Motor neuron (in vitro differentiated cells): Measurements from ENCODE around the gene GNAS-AS1. TPM values are rescaled to one million over a fixed set of nuclear protein-coding genes. Genes with fewer than 3 reads are reported as not detected.
A peak's percentile ranks its signal among the peaks of the same experiment; 100 is the strongest.

Experiments used
- ATAC-seq, 8 experiments: fragments of 200-7000 bp; cut with Tn5 transposase; replicated peaks in 6 of 8; 2 replicates each; pipeline ENCODE4 v1.8.0; 2021; ENCODE audit warnings: mild to moderate bottlenecking in 8 of 8, moderate library complexity in 8 of 8
- H3K27ac ChIP-seq, 2 donors: fragments of 250-450 bp; sonication (Bioruptor Pico); 2 replicates each; pipeline ENCODE4 v1.9.0; 2021; ENCODE audit warnings: antibody characterized with exemption in 2 of 2, mild to moderate bottlenecking in 2 of 2, moderate library complexity in 1 of 2
- H3K4me1 ChIP-seq, 2 donors: fragments of 250-450 bp; sonication (Bioruptor Pico); replicated peaks in 1 of 2; 2 replicates each; pipeline ENCODE4 v1.6.1; 2021; ENCODE audit warnings: antibody characterized with exemption in 2 of 2, mild to moderate bottlenecking in 2 of 2, moderate library complexity in 1 of 2
- H3K4me3 ChIP-seq, 5 donors: fragments of 250-450 bp; sonication (Bioruptor Pico); 2 replicates each; pipeline ENCODE4 v1.9.0; 2021; ENCODE audit warnings: antibody characterized with exemption in 5 of 5, mild to moderate bottlenecking in 5 of 5, moderate library complexity in 4 of 5
- WGBS, 10 experiments: fragments of 450-650 bp; shearing (Covaris generic); methylation state at CpG; one replicate each; pipeline ENCODE4 v1.0.0; 2022; 5-methylcytosine and 5-hydroxymethylcytosine counted together
- in situ Hi-C, 9 experiments: fragments of 400-800 bp; cut with MboI; loops; one replicate each; pipeline ENCODE4 v1.15.0; 2021; ENCODE audit warnings: low sequenced_read_pairs in 9 of 9, low pct_unique_long_range_greater_than_20kb in 2 of 9; ENCODE audit not compliant: unreplicated experiment in 9 of 9
- total RNA-seq, 8 experiments: library from RNA; unstranded; fragments of 300-600 nt; gene quantifications; 2 replicates each; pipeline versions ENCODE4 v1.2.3 to v1.2.4, GENCODE V29; 2022

The GNAS-AS1 gene
- total RNA-seq, 8 experiments from 2014 or later = 0.50 to 5.0 (median 2.3) TPM

- no peak overlapping the region for H3K4me3 ChIP-seq
- in situ Hi-C loops = loop anchor here (25.0 kb wide), 6 partner anchors 209 to 634 kb away; partner anchors contain the start of genes ANKRD60 (in 2 of the 9) and STX16 (in 1 of the 9)
- no peak overlapping the region for H3K27ac ChIP-seq
- ATAC-seq = no peak
- 58 to 100% (median 86%) methylated on average over 1 to 5 of the region's 8 CpGs for WGBS, 10 experiments
- peaks cover 16 to 22% of the 10 kb centered on the region in 2 donors for H3K4me1 ChIP-seq
Measured at GRCh38 chr20:58871533-58872102, 20.9 kb upstream of the GNAS-AS1 start.

- no peak overlapping the region for H3K27ac ChIP-seq
- in situ Hi-C loops = loop anchor here (25.0 kb wide), 6 partner anchors 208 to 633 kb away; partner anchors contain the start of genes ANKRD60 (in 2 of the 9) and STX16 (in 1 of the 9)
- H3K4me1 ChIP-seq = peaks cover 11 to 21% of the 10 kb centered on the region in 2 donors
- no peak overlapping the region for H3K4me3 ChIP-seq
- peak; percentile 83 to 92 (median 86) for ATAC-seq
- 0 to 83% (median 55%) methylated on average over 1 to 4 of the region's 7 CpGs for WGBS, 10 experiments
Measured at GRCh38 chr20:58870293-58871014, 19.8 kb upstream of the GNAS-AS1 start.

- H3K4me3 ChIP-seq = no peak overlapping the region
- in situ Hi-C loops = loop anchor here (10.0 to 25.0 kb wide), 7 partner anchors 207 to 632 kb away; partner anchors contain the start of genes ANKRD60 (in 2 of the 9) and STX16 (in 1 of the 9)
- 39 to 100% (median 81%) methylated on average over 1 to 7 of the region's 7 CpGs; no CpG with 5 or more reads in 1 of the 10 experiments for WGBS, 10 experiments
- ATAC-seq = no peak
- H3K27ac ChIP-seq = no peak overlapping the region
- peaks cover 9 to 16% of the 10 kb centered on the region in 2 donors for H3K4me1 ChIP-seq
Measured at GRCh38 chr20:58869662-58870227, 19.0 kb upstream of the GNAS-AS1 start.

- 12 to 60% (median 37%) methylated on average over 2 to 12 of the region's 14 CpGs; no CpG with 5 or more reads in 2 of the 10 experiments for WGBS, 10 experiments
- in situ Hi-C loops = loop anchor here (10.0 to 25.0 kb wide), 7 partner anchors 206 to 631 kb away; partner anchors contain the start of genes ANKRD60 (in 2 of the 9) and STX16 (in 1 of the 9)
- peak in 3 of 8 experiments; percentile 17 to 35 (median 33) for ATAC-seq
Measured at GRCh38 chr20:58868795-58869194, 18.1 kb upstream of the GNAS-AS1 start.

GRCh38 chr20:58867211-58867610 lies 16.5 kb upstream of the GNAS-AS1 start:
- Histone ChIP-seq H3K4me3 (no peak overlapping the region), H3K27ac (no peak overlapping the region), H3K4me1 (peaks cover 9 to 22% of the 10 kb centered on the region in 2 donors)
- ATAC-seq = no peak
- in situ Hi-C loops = loop anchor here (10.0 to 25.0 kb wide), 7 partner anchors 205 to 630 kb away; partner anchors contain the start of genes ANKRD60 (in 2 of the 9) and STX16 (in 1 of the 9)
- WGBS, 10 experiments = 0 to 86% (median 65%) methylated on average over 1 to 5 of the region's 5 CpGs

More at GRCh38 chr20:58868795-58869194, 18.1 kb upstream of the GNAS-AS1 start:
- Histone ChIP-seq H3K27ac (no peak overlapping the region), H3K4me1 (peaks cover 9 to 18% of the 10 kb centered on the region in 2 donors), H3K4me3 (no peak overlapping the region)

GRCh38 chr20:58865843-58866242 lies 15.1 kb upstream of the GNAS-AS1 start:
- H3K4me1 ChIP-seq = peaks cover 9 to 22% of the 10 kb centered on the region in 2 donors
- in situ Hi-C loops = loop anchor here (10.0 to 25.0 kb wide), 7 partner anchors 204 to 629 kb away; partner anchors contain the start of genes ANKRD60 (in 2 of the 9) and STX16 (in 1 of the 9)
- no peak overlapping the region for H3K27ac ChIP-seq
- 16 to 79% (median 53%) methylated on average over 1 to 2 of the region's 2 CpGs; no CpG with 5 or more reads in 6 of the 10 experiments for WGBS, 10 experiments
- no peak overlapping the region for H3K4me3 ChIP-seq
- peak in 3 of 8 experiments; percentile 7 to 36 (median 23) for ATAC-seq

GRCh38 chr20:58864346-58864745 lies 13.6 kb upstream of the GNAS-AS1 start:
- no peak for ATAC-seq
- Histone ChIP-seq H3K4me1 (peaks cover 7 to 22% of the 10 kb centered on the region in 2 donors), H3K27ac (no peak overlapping the region), H3K4me3 (no peak overlapping the region)
- in situ Hi-C loops = loop anchor here (10.0 to 25.0 kb wide), 7 partner anchors 202 to 627 kb away; partner anchors contain the start of genes ANKRD60 (in 2 of the 9) and STX16 (in 1 of the 9)
- WGBS, 10 experiments = 0 to 80% (median 43%) methylated on average over 1 to 2 of the region's 2 CpGs; no CpG with 5 or more reads in 3 of the 10 experiments

- in situ Hi-C loops = loop anchor here (10.0 to 25.0 kb wide), 7 partner anchors 201 to 626 kb away; partner anchors contain the start of genes ANKRD60 (in 2 of the 9) and STX16 (in 1 of the 9)
Measured at GRCh38 chr20:58863044-58863790, 12.5 kb upstream of the GNAS-AS1 start.

GRCh38 chr20:58855506-58856389 lies 5.0 kb upstream of the GNAS-AS1 start:
- ATAC-seq = no peak
- H3K4me3 ChIP-seq = peak overlapping the region in 1 of 5 donors; percentile 24
- in situ Hi-C loops = loop anchor here (25.0 kb wide), 6 partner anchors 193 to 618 kb away; partner anchors contain the start of genes ANKRD60 (in 2 of the 9) and STX16 (in 1 of the 9)
- WGBS, 10 experiments = 30 to 55% (median 43%) methylated on average over 1 to 8 of the region's 57 CpGs; no CpG with 5 or more reads in 4 of the 10 experiments
- H3K4me1 ChIP-seq = peaks cover 0 to 3% of the 10 kb centered on the region in 2 donors
- no peak overlapping the region for H3K27ac ChIP-seq

More at GRCh38 chr20:58863044-58863790, 12.5 kb upstream of the GNAS-AS1 start:
- peak in 3 of 8 experiments; percentile 38 to 98 (median 88) for ATAC-seq
- H3K27ac ChIP-seq = no peak overlapping the region
- peaks cover 7 to 16% of the 10 kb centered on the region in 2 donors for H3K4me1 ChIP-seq
- 43 to 83% (median 63%) methylated on average over 2 to 7 of the region's 7 CpGs for WGBS, 10 experiments
- no peak overlapping the region for H3K4me3 ChIP-seq

GRCh38 chr20:58854638-58855471 lies 4.2 kb upstream of the GNAS-AS1 start:
- Histone ChIP-seq H3K27ac (no peak overlapping the region), H3K4me1 (peaks cover 2 to 3% of the 10 kb centered on the region in 2 donors), H3K4me3 (peak overlapping the region; percentile 13 to 30 (median 23))
- WGBS, 10 experiments = 22 to 79% (median 57%) methylated on average over 1 to 15 of the region's 75 CpGs; no CpG with 5 or more reads in 3 of the 10 experiments
- in situ Hi-C loops = loop anchor here (25.0 kb wide), 6 partner anchors 193 to 618 kb away; partner anchors contain the start of genes ANKRD60 (in 2 of the 9) and STX16 (in 1 of the 9)
- peak in 2 of 8 experiments; percentile 9 to 14 for ATAC-seq
